Activated T-cell treated with anti-CD3 and anti-CD28 coated beads, Interleukin-2, amount 50 U/mL, for 4 hours (primary cell): ENCODE data around the gene NADSYN1. TPM values are rescaled to one million over a fixed set of nuclear protein-coding genes. Genes with fewer than 3 reads are reported as not detected.

ENCODE experiments used
- ATAC-seq, 2 donors: fragments of 200-7000 bp; cut with Tn5 transposase; one replicate each; pipeline ENCODE4 v1.10.0; 2021
- DNase-seq: peaks from one replicate; pipeline ENCODE4 v3.0.0-alpha.2; 2020
- H3K27me3 Mint-ChIP-seq: one replicate; pipeline ENCODE4 v1.8.0; 2021; ENCODE audit warnings: low read depth, mixed read lengths
- H3K36me3 Mint-ChIP-seq: one replicate; pipeline ENCODE4 v1.8.0; 2022; ENCODE audit warnings: mixed read lengths; ENCODE audit not compliant: insufficient read depth
- H3K4me1 Mint-ChIP-seq: one replicate; pipeline ENCODE4 v1.8.0; 2021; ENCODE audit warnings: low read depth, mixed read lengths
- H3K4me3 Mint-ChIP-seq: one replicate; pipeline ENCODE4 v1.8.0; 2021; ENCODE audit warnings: mild to moderate bottlenecking, moderate library complexity, mixed read lengths
- H3K9me3 Mint-ChIP-seq: one replicate; pipeline ENCODE4 v1.8.0; 2021; ENCODE audit warnings: mixed read lengths
- total RNA-seq, 3 donors: library from RNA; stranded (reverse); gene quantifications; one replicate each; pipeline ENCODE4 v1.2.1, GENCODE V29; 2021

The NADSYN1 gene
- total RNA-seq, 3 donors from 2014 or later = 29.4 to 43.1 (median 30.6) TPM

DNA sequence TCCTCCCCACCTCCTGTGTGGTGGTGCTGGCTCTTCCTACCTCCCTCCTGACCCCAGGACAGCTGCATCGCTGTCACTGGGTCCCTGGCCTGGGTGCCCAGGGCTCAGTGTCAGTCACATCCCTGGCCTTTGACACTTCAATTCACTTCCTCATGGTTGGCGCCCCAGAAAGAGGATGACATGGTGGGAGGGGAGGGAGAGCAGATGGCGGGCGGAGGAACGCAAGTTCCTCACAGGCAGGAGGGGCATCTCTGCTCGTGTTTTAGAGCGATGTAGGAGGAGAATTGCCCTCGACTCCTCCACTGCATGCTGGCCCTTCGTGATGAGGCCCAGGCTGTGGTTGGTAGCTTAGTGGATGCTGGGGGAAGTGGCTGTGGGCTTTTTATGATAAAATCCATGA lies 38.9 kb downstream of the NADSYN1 start:
- ATAC-seq (no peak), DNase-seq (no peak)
- Mint-ChIP-seq H3K4me1 (peaks cover 16% of the 10 kb centered on the region), H3K27me3 (no peaks in the 10 kb centered on the region), H3K4me3 (no peak overlapping the region), H3K36me3 (peaks cover 62% of the 10 kb centered on the region), H3K9me3 (no peaks in the 10 kb centered on the region)

DNA sequence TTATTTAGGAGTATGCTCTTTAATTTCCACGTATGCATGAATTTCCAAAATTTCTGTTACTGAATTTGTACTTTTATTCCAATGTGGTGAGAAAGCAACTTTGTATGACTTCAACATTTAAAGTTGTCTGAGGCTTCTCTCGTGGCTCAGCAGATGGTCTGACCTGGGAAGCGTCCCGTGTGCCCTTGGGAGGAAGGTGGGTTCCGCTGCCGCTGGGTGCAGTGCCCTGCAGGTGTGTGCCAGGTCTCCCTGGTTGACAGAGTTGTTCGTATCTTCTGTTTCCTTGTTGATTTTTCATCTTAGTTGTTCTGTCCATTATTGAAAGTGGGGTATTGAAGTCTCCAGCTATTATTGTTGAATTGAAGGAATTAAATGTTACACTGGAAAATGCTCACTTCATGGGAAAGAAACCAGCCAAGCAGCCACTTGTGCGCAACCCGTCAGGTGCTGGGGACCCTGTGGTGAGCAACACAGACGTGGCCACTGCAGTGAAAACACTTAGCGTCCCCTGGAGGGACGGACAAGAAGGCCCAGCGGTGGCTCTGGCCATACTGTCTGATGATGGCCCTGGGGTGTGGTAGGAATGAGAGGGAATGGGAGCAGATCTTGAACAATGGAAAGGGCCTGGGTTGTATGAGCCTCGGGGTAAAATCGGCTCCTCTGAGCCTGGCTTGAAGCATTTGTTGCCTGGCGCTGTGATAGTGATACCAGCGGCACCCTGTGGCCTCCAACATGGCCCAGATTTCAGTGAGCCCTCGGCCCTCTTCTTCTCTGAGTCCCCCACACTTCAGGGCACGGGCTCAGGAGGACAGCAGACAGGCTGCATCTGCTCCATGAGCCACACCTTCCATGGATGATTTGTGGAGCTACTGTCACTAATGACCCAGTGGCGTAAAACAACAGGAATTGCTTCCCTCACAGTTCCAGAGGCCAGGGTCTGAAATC lies 42.6 kb downstream of the NADSYN1 start:
- Mint-ChIP-seq H3K36me3 (peaks cover 62% of the 10 kb centered on the region), H3K4me1 (no peaks in the 10 kb centered on the region), H3K27me3 (no peaks in the 10 kb centered on the region), H3K9me3 (no peaks in the 10 kb centered on the region), H3K4me3 (no peak overlapping the region)
- DNase-seq (no peak), ATAC-seq (no peak)

DNA sequence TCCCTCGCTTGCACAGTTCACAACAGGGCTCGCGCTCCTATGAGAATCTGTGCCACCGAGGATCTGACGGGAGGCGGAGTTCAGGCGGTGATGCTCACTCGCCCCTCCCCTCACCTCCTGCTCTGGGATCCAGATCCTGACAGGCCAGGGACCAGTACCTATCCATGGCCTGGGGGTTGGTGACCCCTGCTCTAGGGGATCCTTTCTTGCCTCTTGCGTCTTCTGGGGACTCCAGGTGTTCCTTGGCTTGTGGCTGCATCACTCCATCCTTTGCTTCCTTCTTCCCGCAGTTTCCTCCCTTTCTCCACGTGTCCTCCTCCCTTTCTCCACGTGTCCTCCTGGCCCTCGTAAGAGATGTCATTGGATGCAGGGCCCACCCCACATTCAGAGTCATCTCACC lies 43.4 kb downstream of the NADSYN1 start:
- DNase-seq = no peak
- Mint-ChIP-seq H3K27me3 (no peaks in the 10 kb centered on the region), H3K36me3 (peaks cover 57% of the 10 kb centered on the region), H3K4me3 (no peak overlapping the region), H3K4me1 (no peaks in the 10 kb centered on the region), H3K9me3 (no peaks in the 10 kb centered on the region)
- ATAC-seq = no peak

DNA sequence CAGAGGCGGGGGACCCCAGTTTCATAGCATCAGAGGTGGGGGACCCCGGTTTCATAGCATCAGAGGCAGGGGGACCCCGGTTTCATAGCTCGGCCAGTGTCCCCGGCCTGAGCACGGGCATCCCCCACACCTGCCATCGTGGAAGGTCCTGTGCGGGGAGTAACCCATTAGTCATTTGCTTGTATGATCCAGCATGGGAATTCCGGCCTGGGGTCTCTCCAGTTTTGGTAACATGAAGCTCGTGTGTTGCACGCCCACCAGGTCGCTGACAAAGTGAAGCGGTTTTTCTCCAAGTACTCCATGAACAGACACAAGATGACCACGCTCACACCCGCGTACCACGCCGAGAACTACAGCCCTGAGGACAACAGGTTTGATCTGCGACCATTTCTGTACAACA lies 45.1 kb downstream of the NADSYN1 start:
- Mint-ChIP-seq H3K4me1 (no peaks in the 10 kb centered on the region), H3K4me3 (no peak overlapping the region), H3K9me3 (no peaks in the 10 kb centered on the region), H3K27me3 (no peaks in the 10 kb centered on the region), H3K36me3 (peaks cover 57% of the 10 kb centered on the region)
- ATAC-seq (no peak), DNase-seq (no peak)

DNA sequence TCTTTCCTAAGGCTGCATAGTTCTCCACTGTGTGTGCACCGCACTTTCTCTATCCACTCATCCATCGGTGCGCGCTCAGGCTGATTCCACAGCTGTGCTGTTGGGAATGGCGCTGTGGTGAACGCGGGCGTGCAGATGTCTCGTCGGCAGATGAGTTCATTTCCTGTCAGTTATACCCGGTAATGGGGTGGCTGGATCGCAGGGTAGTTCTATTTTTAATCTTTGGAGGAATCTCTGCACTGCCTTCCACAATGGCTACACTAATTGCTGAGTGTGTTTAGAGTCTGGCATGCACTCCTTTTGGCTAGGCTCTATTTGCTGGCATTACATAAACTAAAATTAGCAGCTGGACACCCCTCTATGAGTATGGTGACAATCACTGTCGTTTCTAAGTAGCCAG lies 46.1 kb downstream of the NADSYN1 start:
- no peaks in the 10 kb centered on the region for H3K9me3 Mint-ChIP-seq
- ATAC-seq (no peak), DNase-seq (no peak)
- H3K4me3 Mint-ChIP-seq = no peak overlapping the region
- no peaks in the 10 kb centered on the region for H3K27me3 Mint-ChIP-seq
- peaks cover 65% of the 10 kb centered on the region for H3K36me3 Mint-ChIP-seq
- no peaks in the 10 kb centered on the region for H3K4me1 Mint-ChIP-seq

DNA sequence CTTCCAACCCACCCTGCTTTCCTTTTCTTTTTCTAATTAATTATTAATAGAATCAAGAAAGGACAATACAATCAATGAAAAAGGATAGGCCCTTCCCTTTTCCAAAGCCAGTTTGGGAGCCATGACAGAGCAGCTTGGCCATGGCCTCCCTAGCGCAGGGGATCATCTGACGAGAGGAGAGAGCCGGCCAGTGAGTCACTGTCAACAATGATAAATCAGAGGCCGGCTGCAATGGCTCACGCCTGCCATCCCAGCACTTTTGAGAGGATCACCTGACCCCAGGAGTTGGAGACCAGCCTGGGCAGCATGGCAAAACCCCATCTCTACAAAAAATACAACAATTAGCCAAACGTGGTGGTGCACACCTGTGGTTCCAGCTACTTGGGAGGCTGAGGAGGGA lies 46.5 kb downstream of the NADSYN1 start:
- Mint-ChIP-seq H3K9me3 (no peaks in the 10 kb centered on the region), H3K27me3 (no peaks in the 10 kb centered on the region), H3K4me1 (no peaks in the 10 kb centered on the region), H3K4me3 (no peak overlapping the region), H3K36me3 (peaks cover 64% of the 10 kb centered on the region)
- DNase-seq (no peak), ATAC-seq (no peak)

DNA sequence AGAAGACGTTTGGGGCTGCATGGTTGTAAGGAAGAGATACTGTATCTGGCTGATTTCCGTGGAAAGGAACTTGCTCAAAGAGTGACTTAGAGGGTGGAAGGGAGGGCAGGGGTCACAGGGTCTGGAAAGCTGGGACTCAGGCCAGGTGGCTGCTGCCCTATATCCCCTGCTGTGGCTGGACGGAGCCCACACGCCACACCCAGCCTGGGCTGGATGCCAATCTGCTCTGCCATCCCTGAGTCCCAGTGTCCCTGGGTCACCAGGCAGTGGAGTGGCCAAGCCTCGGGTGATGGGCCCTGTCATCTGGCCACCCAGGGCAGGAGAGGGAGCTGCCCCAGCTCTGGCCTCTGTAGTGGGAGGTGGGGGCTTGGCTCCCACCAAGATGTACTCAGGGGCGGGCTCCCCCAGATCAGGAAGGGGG lies 47.6 kb downstream of the NADSYN1 start:
- H3K9me3 Mint-ChIP-seq = no peaks in the 10 kb centered on the region
- no peak for ATAC-seq

DNA sequence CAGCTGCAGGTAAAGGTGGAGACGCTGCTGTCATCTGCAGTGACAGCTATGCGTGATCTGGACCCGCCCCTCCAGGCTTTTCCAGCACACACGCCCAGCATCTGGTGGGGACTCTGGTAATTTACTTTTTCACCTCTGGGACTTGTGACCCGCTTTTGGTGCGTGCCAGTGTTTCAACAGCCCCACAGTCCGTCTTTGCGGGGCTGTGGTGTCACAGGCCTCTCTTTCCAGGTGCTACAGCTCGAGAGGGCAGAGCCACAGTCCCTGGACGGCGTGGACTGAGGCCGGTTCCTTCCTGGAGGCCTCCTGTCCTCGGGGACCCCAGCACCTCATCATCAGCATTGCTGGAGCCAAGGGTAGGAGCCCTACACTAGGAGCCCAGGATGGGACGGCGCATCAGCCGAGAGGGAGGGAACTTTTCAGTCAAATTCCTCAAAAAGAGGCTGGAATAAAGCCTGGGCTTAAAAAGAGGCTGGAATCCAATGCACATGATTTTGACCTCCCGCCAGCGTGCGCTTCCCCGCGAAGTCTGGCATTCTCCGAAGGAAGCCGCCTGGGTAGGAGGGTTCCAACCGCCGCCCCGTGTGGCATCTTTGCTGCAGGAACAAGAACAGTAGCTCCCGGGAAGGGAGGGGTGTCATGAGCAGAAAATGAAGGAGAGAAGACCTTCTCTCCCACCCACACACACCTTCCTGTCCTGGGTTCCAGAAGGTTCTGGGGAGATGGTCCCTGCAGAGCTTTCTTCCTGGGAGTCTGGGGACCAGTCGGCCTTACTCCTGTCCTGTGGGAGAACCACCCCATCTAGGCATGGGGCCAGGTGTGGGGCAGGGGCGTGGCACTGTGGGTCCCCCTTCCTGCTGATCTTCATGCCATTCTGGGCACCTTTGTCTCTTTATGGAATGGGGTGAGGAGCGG lies 48.3 kb downstream of the NADSYN1 start:
- H3K27me3 Mint-ChIP-seq = no peaks in the 10 kb centered on the region
- H3K4me3 Mint-ChIP-seq = no peak overlapping the region
- peaks cover 3% of the 10 kb centered on the region for H3K9me3 Mint-ChIP-seq
- no peaks in the 10 kb centered on the region for H3K4me1 Mint-ChIP-seq
- no peak for DNase-seq
- peaks cover 68% of the 10 kb centered on the region for H3K36me3 Mint-ChIP-seq
- no peak for ATAC-seq

More for the DNA sequence above, 47.6 kb downstream of the NADSYN1 start:
- H3K4me3 Mint-ChIP-seq = no peak overlapping the region
- peaks cover 64% of the 10 kb centered on the region for H3K36me3 Mint-ChIP-seq
- H3K27me3 Mint-ChIP-seq = no peaks in the 10 kb centered on the region
- no peak for DNase-seq
- H3K4me1 Mint-ChIP-seq = no peaks in the 10 kb centered on the region

DNA sequence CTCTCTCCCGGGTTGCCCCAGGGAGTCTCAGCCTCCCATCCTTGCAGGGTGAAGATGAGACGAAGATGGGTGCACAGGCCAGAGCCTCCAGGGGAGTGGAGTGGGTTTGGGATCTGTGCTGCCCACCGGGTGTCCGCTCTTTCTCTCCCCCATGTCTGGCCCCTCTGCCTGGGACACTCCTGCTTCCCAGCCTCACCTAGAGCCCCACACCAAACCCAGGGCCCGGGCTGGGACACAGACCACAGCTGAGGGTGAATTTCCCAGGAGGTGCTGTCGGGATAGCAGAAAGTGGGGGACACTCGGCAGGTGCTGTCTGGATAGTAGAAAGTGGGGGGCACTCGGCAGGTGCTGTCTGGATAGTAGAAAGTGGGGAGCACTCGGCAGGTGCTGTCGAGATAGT lies 49.0 kb downstream of the NADSYN1 start:
- H3K36me3 Mint-ChIP-seq = peaks cover 67% of the 10 kb centered on the region
- H3K4me3 Mint-ChIP-seq = no peak overlapping the region
- peaks cover 10% of the 10 kb centered on the region for H3K9me3 Mint-ChIP-seq
- DNase-seq (no peak), ATAC-seq (no peak)
- no peaks in the 10 kb centered on the region for H3K27me3 Mint-ChIP-seq
- H3K4me1 Mint-ChIP-seq = no peaks in the 10 kb centered on the region

DNA sequence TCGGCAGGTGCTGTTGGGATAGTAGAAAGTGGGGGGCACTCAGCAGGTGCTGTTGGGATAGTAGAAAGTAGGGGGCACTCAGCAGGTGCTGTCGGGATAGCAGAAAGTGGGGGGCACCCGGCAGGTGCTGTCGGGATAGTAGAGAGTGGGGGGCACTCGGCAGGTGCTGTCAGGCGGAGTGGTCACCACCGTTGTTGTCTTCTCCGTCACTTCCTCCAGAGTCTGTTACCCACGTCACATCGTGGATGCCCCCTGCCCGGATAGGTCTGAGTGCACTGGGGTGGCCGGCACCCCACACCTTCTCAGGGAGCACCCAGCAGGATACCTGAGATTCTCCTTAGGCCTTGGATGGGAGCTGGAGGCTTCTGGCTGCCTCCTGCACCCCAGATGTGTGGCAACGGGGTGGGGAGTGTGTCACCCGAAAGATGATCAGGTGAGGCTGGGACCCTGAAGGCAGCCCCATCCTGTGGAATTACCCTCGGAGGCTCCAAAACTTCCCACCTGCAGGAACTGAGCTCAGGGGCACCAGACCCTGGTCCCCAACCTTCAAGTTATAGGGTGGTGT lies 50.0 kb downstream of the NADSYN1 start:
- Mint-ChIP-seq H3K36me3 (peaks cover 60% of the 10 kb centered on the region), H3K4me3 (no peak overlapping the region)

DNA sequence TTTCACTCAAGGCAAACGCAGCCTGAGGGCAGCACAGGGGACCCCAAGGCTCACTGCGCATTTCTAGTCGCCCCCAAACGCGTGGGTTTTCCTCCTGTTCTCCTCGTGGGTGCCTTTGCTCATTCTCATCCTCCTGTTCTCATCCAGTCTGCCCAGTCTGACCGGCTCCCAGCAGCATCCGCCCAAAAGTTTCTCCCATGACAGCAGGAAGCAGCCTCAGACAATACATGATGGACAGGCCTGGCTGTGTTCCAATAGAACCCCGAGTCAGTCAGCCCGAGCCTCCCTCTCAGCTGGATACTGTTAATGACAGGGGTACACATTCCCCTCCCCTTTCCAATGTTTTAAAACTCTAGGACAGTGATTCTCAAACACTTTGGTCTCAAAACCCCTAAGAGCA lies 51.5 kb downstream of the NADSYN1 start:
- Mint-ChIP-seq H3K27me3 (no peaks in the 10 kb centered on the region), H3K4me3 (no peak overlapping the region), H3K4me1 (no peaks in the 10 kb centered on the region), H3K36me3 (peaks cover 56% of the 10 kb centered on the region), H3K9me3 (peaks cover 28% of the 10 kb centered on the region)
- ATAC-seq (no peak), DNase-seq (no peak)

More for the DNA sequence above, 50.0 kb downstream of the NADSYN1 start:
- Mint-ChIP-seq H3K4me1 (no peaks in the 10 kb centered on the region), H3K27me3 (no peaks in the 10 kb centered on the region), H3K9me3 (peaks cover 15% of the 10 kb centered on the region)
- ATAC-seq = no peak
- DNase-seq = no peak

DNA sequence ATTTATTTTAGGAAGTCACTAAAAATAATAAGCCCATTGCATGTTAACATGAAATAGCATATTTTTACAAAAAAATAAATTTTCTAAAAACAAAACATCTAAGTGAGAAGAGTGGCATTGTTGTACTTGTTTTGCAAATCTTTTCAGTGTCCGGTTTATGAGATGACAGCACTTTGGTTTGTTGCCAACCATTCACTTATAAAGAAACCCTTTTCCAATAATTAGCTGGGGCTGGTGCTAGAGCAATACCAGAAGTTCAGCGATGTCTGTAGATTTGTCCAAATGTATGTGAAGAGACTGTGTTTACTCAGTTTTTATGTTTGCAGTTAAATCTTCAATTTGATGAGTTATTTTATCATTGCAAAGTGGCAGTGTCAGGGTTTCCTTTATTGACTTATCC lies 52.0 kb downstream of the NADSYN1 start:
- no peaks in the 10 kb centered on the region for H3K27me3 Mint-ChIP-seq
- H3K9me3 Mint-ChIP-seq = peaks cover 33% of the 10 kb centered on the region
- peaks cover 56% of the 10 kb centered on the region for H3K36me3 Mint-ChIP-seq
- ATAC-seq (no peak), DNase-seq (no peak)
- no peaks in the 10 kb centered on the region for H3K4me1 Mint-ChIP-seq
- no peak overlapping the region for H3K4me3 Mint-ChIP-seq

DNA sequence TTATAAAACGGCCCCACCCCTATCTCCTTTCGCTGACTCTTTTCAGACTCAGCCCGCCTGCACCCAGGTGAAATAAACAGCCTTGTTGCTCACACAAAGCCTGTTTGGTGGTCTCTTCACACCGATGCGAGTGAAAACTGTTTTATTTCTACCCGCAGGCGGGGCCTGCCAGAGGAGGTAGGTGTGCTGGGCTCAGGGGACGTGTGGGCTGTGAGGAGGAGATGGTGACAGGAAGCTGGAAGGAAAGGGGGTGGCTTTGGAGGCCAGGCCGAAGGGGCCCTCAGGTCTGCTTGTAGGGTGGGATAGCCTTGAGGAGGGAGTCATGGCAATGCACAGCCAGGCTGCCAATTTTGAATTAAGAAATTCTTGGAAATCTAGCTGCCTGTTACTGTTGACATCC lies 52.8 kb downstream of the NADSYN1 start:
- no peak for DNase-seq
- Mint-ChIP-seq H3K4me3 (no peak overlapping the region), H3K4me1 (no peaks in the 10 kb centered on the region), H3K9me3 (peaks cover 35% of the 10 kb centered on the region), H3K36me3 (peaks cover 48% of the 10 kb centered on the region), H3K27me3 (no peaks in the 10 kb centered on the region)
- ATAC-seq = no peak

DNA sequence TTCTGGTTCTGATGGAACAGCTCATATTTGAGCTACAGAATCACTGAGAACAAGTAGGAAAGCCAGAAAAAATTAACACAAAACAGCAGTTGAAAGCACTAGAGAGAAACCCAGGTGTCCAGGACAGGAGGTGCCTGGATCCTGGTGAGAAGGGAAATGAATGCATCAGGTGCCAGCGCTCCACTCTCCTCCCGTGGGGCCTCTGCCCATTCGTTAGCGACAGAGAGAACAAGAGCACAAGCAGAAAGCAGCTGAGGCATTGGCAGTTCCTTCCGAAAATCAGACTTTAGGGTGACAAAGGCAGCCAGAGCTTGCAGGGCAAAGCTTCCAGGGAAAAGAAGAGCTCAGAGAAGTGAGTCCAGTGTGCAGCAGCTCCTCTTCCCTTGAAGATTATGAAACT lies 54.1 kb downstream of the NADSYN1 start:
- Mint-ChIP-seq H3K4me3 (no peak overlapping the region), H3K27me3 (no peaks in the 10 kb centered on the region), H3K4me1 (no peaks in the 10 kb centered on the region), H3K36me3 (peaks cover 40% of the 10 kb centered on the region), H3K9me3 (peaks cover 39% of the 10 kb centered on the region)
- no peak for ATAC-seq
- DNase-seq = no peak
